SK-N-SH treated with all-trans-retinoic acid at 6 μM for 48 hours (cell line): ENCODE results near the gene ARL5A.

Experiments
- ATAC-seq: fragments of 200-7000 bp; cut with Tn5 transposase; 3 replicates; pipeline ENCODE4 v1.9.1; 2020; ENCODE audit warnings: mild to moderate bottlenecking, moderate library complexity
- ARNTL ChIP-seq: fragments of 450-650 bp; formaldehyde crosslinking; IDR thresholded peaks from 2 replicates; pipeline ENCODE4 v1.5.0; 2020; ENCODE audit warnings: low read depth, mild to moderate bottlenecking, moderate library complexity, borderline replicate concordance
- BACH2 ChIP-seq: fragments of 250-450 bp; sonication (Bioruptor Pico); IDR thresholded peaks from 2 replicates; pipeline ENCODE4 v1.9.0; 2021; ENCODE audit warnings: mild to moderate bottlenecking, borderline replicate concordance
- CSDC2 ChIP-seq: fragments of 250-450 bp; sonication (Bioruptor Pico); IDR thresholded peaks from 2 replicates; pipeline ENCODE4 v1.5.0; 2020; ENCODE audit warnings: mild to moderate bottlenecking, moderate library complexity
- ESRRG ChIP-seq: fragments of 250-450 bp; sonication (Bioruptor Pico); IDR thresholded peaks from 2 replicates; pipeline ENCODE4 v1.6.1; 2021; ENCODE audit warnings: mild to moderate bottlenecking
- GLIS3 ChIP-seq: fragments of 250-450 bp; sonication (Bioruptor Pico); IDR thresholded peaks from 2 replicates; pipeline ENCODE4 v1.5.0; 2020; ENCODE audit warnings: mild to moderate bottlenecking, moderate library complexity
- ISL1 ChIP-seq: fragments of 250-450 bp; sonication (Bioruptor Pico); IDR thresholded peaks from 2 replicates; pipeline ENCODE4 v2.1.2; 2022; ENCODE audit warnings: mild to moderate bottlenecking, moderate library complexity
- PPARA ChIP-seq: fragments of 250-450 bp; sonication (Bioruptor Pico); IDR thresholded peaks from 2 replicates; pipeline ENCODE4 v1.5.0; 2020; ENCODE audit warnings: mild to moderate bottlenecking, borderline replicate concordance
- RARB ChIP-seq: fragments of 250-450 bp; sonication (Bioruptor Pico); IDR thresholded peaks from 2 replicates; pipeline ENCODE4 v1.8.0; 2021; ENCODE audit warnings: mild to moderate bottlenecking, moderate library complexity
- ZC3H10 ChIP-seq: fragments of 250-450 bp; sonication (Bioruptor Pico); IDR thresholded peaks from 2 replicates; pipeline ENCODE4 v1.5.1; 2021; ENCODE audit warnings: mild to moderate bottlenecking, moderate library complexity
- ZFP3 ChIP-seq: fragments of 250-450 bp; sonication (Bioruptor Pico); IDR thresholded peaks from 2 replicates; pipeline ENCODE4 v1.5.0; 2020; ENCODE audit warnings: mild to moderate bottlenecking, moderate library complexity
- ZFP30 ChIP-seq: fragments of 450-650 bp; formaldehyde crosslinking; IDR thresholded peaks from 2 replicates; pipeline ENCODE4 v1.5.0; 2022; ENCODE audit warnings: mild to moderate bottlenecking, moderate library complexity
- ZNF565 ChIP-seq: fragments of 450-650 bp; formaldehyde crosslinking; conservative IDR thresholded peaks from 2 replicates; pipeline ENCODE4 v1.5.0; 2020; ENCODE audit warnings: low read depth, mild to moderate bottlenecking, moderate library complexity
- ZNF70 ChIP-seq: fragments of 450-650 bp; formaldehyde crosslinking; IDR thresholded peaks from 2 replicates; pipeline ENCODE4 v1.5.0; 2020; ENCODE audit warnings: mild to moderate bottlenecking, moderate library complexity
- ZNF8 ChIP-seq: fragments of 450-650 bp; formaldehyde crosslinking; IDR thresholded peaks from 2 replicates; pipeline ENCODE4 v1.5.0; 2020; ENCODE audit warnings: mild to moderate bottlenecking, moderate library complexity
- TF ChIP-seq, protein P1 (sequence below): fragments of 250-450 bp; sonication (Bioruptor Pico); IDR thresholded peaks from 2 replicates; pipeline ENCODE4 v1.8.0; 2021; ENCODE audit warnings: low read depth, mild to moderate bottlenecking, moderate library complexity, borderline replicate concordance
- TF ChIP-seq, protein P2 (sequence below): fragments of 250-450 bp; sonication (Bioruptor Pico); IDR thresholded peaks from 2 replicates; pipeline ENCODE4 v1.8.0; 2020; ENCODE audit warnings: mild to moderate bottlenecking, moderate library complexity, borderline replicate concordance
- TF ChIP-seq, protein P3 (sequence below): fragments of 250-450 bp; sonication (Bioruptor Pico); IDR thresholded peaks from 2 replicates; pipeline ENCODE4 v1.5.1; 2021; ENCODE audit warnings: mild to moderate bottlenecking, moderate library complexity
- TF ChIP-seq, protein P4 (sequence below): fragments of 250-450 bp; sonication (Bioruptor Pico); IDR thresholded peaks from 2 replicates; pipeline ENCODE4 v1.5.0; 2020; ENCODE audit warnings: mild to moderate bottlenecking, moderate library complexity

Gene ARL5A

DNA sequence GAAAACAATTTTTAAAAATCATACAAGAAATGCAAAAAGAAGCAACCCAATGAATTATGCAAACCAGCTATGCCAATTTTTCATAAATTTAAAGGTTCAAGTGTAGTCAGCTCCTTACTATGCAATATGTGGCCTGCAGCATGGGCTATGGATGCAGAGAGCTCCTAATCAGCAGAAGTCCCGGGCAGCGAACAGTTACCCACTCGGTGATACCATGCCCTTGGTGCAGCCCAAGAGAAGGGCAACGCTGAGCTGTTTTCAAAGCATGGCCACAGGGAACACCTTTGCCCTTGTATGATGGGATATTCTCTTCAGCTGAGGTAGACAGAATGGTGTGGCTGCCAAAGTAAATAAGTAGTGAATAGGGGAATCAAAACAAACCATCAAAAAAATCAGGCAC lies 17.3 kb upstream of the ARL5A start:
- no peak for ATAC-seq
- TF ChIP-seq CSDC2: no peak
- no peak for TF ChIP-seq RARB
- no peak for TF ChIP-seq ARNTL (CRISPR knock-in tag)
- TF ChIP-seq ESRRG (CRISPR knock-in tag): no peak
- no peak for TF ChIP-seq ZFP3 (CRISPR knock-in tag)
- TF ChIP-seq, protein P1, sequence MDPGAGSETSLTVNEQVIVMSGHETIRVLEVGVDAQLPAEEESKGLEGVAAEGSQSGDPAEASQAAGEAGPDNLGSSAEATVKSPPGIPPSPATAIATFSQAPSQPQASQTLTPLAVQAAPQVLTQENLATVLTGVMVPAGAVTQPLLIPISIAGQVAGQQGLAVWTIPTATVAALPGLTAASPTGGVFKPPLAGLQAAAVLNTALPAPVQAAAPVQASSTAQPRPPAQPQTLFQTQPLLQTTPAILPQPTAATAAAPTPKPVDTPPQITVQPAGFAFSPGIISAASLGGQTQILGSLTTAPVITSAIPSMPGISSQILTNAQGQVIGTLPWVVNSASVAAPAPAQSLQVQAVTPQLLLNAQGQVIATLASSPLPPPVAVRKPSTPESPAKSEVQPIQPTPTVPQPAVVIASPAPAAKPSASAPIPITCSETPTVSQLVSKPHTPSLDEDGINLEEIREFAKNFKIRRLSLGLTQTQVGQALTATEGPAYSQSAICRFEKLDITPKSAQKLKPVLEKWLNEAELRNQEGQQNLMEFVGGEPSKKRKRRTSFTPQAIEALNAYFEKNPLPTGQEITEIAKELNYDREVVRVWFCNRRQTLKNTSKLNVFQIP: no peak
- no peak for TF ChIP-seq ZC3H10 (CRISPR knock-in tag)
- no peak for TF ChIP-seq BACH2 (CRISPR knock-in tag)
- TF ChIP-seq, protein P2, sequence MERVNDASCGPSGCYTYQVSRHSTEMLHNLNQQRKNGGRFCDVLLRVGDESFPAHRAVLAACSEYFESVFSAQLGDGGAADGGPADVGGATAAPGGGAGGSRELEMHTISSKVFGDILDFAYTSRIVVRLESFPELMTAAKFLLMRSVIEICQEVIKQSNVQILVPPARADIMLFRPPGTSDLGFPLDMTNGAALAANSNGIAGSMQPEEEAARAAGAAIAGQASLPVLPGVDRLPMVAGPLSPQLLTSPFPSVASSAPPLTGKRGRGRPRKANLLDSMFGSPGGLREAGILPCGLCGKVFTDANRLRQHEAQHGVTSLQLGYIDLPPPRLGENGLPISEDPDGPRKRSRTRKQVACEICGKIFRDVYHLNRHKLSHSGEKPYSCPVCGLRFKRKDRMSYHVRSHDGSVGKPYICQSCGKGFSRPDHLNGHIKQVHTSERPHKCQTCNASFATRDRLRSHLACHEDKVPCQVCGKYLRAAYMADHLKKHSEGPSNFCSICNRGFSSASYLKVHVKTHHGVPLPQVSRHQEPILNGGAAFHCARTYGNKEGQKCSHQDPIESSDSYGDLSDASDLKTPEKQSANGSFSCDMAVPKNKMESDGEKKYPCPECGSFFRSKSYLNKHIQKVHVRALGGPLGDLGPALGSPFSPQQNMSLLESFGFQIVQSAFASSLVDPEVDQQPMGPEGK (CRISPR knock-in tag): no peak
- TF ChIP-seq ZNF8: no peak
- TF ChIP-seq ISL1 (CRISPR knock-in tag): no peak
- TF ChIP-seq, protein P3, sequence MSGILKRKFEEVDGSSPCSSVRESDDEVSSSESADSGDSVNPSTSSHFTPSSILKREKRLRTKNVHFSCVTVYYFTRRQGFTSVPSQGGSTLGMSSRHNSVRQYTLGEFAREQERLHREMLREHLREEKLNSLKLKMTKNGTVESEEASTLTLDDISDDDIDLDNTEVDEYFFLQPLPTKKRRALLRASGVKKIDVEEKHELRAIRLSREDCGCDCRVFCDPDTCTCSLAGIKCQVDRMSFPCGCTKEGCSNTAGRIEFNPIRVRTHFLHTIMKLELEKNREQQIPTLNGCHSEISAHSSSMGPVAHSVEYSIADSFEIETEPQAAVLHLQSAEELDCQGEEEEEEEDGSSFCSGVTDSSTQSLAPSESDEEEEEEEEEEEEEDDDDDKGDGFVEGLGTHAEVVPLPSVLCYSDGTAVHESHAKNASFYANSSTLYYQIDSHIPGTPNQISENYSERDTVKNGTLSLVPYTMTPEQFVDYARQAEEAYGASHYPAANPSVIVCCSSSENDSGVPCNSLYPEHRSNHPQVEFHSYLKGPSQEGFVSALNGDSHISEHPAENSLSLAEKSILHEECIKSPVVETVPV (CRISPR knock-in tag): no peak
- TF ChIP-seq, protein P4, sequence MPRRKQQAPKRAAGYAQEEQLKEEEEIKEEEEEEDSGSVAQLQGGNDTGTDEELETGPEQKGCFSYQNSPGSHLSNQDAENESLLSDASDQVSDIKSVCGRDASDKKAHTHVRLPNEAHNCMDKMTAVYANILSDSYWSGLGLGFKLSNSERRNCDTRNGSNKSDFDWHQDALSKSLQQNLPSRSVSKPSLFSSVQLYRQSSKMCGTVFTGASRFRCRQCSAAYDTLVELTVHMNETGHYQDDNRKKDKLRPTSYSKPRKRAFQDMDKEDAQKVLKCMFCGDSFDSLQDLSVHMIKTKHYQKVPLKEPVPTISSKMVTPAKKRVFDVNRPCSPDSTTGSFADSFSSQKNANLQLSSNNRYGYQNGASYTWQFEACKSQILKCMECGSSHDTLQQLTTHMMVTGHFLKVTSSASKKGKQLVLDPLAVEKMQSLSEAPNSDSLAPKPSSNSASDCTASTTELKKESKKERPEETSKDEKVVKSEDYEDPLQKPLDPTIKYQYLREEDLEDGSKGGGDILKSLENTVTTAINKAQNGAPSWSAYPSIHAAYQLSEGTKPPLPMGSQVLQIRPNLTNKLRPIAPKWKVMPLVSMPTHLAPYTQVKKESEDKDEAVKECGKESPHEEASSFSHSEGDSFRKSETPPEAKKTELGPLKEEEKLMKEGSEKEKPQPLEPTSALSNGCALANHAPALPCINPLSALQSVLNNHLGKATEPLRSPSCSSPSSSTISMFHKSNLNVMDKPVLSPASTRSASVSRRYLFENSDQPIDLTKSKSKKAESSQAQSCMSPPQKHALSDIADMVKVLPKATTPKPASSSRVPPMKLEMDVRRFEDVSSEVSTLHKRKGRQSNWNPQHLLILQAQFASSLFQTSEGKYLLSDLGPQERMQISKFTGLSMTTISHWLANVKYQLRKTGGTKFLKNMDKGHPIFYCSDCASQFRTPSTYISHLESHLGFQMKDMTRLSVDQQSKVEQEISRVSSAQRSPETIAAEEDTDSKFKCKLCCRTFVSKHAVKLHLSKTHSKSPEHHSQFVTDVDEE (CRISPR knock-in tag): no peak

DNA sequence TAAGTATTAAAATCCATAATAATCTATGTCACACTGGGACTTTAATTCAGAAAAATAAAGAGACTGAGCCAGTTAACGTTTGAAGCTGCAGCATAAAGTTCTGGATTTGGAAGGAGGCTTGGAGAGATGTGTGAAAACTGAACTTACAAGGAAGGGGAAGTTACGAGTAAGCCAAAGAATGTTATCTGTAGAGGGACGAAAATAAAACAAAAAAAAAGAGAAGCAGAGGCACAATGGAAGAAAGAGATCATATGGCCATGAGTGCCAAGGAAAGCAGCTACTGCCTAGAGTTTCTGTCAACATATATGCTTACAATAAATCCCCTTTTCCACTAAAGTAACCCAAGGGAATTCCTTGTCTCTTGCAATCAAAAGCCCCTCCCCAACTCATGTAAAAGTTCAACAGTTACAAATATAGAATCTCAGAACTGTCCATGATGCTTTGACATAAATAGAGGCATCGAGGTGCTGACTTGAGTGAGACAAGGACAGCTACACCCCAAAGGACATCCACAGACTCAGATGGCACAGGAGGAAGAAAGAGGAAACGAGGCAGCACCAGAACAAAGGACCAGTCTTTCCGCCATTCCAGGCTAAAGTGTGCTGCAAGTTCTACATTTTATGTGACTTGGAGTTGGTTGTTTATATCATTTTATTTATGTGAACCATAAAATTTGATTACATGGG lies 16.1 kb upstream of the ARL5A start:
- TF ChIP-seq PPARA (CRISPR knock-in tag): no peak
- ATAC-seq: no peak

DNA sequence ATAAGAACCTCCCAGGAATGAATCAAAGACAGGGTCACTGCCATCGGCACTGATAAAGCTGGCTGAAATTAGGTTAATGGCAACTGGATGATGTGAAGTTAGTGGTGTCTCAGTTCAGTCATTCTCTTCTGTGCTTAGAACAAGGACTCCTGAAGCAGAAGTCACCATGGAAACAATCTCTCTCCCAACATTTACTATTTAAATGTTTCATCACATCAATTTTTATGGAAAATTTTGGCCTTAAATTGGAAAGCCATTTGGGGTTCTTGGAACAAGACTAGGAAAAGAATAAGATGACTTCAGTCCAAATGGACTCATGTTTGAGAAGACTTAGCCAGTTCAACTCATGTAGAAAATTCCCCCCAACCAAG lies 15.5 kb upstream of the ARL5A start:
- TF ChIP-seq ZNF8: no peak
- TF ChIP-seq PPARA (CRISPR knock-in tag): no peak
- TF ChIP-seq ZC3H10 (CRISPR knock-in tag): no peak
- TF ChIP-seq, protein P4 (CRISPR knock-in tag): no peak
- TF ChIP-seq ZNF70: no peak
- no peak for TF ChIP-seq ZNF565 (CRISPR knock-in tag)
- TF ChIP-seq BACH2 (CRISPR knock-in tag): no peak
- TF ChIP-seq RARB: no peak
- no peak for TF ChIP-seq ZFP3 (CRISPR knock-in tag)
- TF ChIP-seq CSDC2: no peak
- no peak for TF ChIP-seq ESRRG (CRISPR knock-in tag)
- no peak for TF ChIP-seq ARNTL (CRISPR knock-in tag)
- TF ChIP-seq ISL1 (CRISPR knock-in tag): no peak
- TF ChIP-seq GLIS3: no peak
- TF ChIP-seq, protein P2 (CRISPR knock-in tag): no peak
- no peak for TF ChIP-seq ZFP30 (CRISPR knock-in tag)
- no peak for ATAC-seq
